ENCODE data around the gene SKA1.

DNA sequence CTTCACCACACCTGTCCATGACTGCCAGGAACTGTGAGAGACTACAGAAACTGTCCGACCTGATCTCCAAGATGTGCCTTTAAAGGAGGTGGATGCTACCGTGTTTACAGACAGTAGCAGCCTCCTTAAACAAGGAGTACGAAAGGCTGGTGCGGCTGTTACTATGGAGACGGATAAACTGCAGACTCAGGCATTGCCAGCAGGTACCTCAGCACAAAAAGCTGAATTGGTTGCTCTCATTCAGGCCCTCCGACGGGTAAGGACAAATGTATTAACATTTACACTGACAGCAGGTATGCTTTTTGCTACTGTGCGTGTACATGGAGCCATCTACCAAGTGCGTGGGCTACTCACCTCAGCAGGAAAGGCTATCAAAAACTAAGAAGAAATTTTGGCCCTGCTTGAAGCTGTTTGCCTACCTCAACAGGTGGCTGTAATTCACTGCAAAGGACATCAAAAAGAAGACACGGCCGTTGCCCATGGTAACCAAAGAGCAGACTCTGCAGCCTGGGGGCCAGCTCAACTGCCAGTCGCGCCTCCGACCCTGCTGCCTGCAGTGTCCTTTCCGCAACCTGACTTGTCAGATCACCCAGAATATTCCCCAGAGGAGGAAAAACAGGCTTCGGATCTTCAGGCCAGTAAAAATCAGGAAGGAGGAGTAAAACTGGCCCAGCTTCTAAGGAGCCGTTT lies 30.9 kb downstream of the SKA1 start:
- no peak for TF ChIP-seq POLR2A (IDR thresholded peaks at IDR 0.05; ENCODE audit: low read depth, low read length)
- no peak for TF ChIP-seq RCOR1 (IDR thresholded peaks at IDR 0.05; ENCODE audit: insufficient replicate concordance, low read length)
- no peak for TF ChIP-seq CTCF (conservative IDR thresholded peaks at IDR 0.05; ENCODE audit: low read depth, low read length)
- TF ChIP-seq RAD21 (IDR thresholded peaks at IDR 0.05; ENCODE audit: low read length) = no peak
- no peak for TF ChIP-seq SMC3 (IDR thresholded peaks at IDR 0.05; ENCODE audit: low read depth, low read length)
- TF ChIP-seq MAZ (IDR thresholded peaks at IDR 0.05; ENCODE audit: borderline replicate concordance, low read depth, low read length) = no peak

All from IMR-90 (cell line).